ENCODE results near the gene ETV6. TPM values are rescaled to one million over a fixed set of nuclear protein-coding genes. Genes with fewer than 3 reads are reported as not detected.
"Not testable (repeated sequence)": the region's sequence is repeated elsewhere in the genome, so short reads cannot be mapped to it uniquely, and the experiment has no call there.

The ETV6 gene
- total RNA-seq, 6 experiments from 2014 or later: 14.6 to 20.5 (median 16.6) TPM

DNA sequence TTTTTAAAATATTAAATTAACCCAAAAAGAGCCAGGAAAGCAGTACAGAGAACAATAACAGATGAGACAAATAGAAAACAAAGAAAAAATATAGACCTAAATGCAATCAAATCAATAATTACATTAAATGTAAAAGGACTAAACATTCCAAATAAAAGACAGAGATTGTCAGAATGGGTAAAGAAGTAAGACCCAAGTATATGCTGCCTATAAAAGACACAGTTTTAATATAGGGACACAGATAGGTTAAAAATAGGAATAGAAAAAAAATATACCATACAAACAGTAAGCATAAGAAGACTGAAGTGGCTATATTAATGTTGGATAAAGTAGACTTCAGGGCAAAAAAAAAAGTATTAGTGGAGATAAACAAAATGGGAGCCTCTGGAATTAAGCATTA is 258.2 kb downstream of the ETV6 start:
- H3K4me1 Mint-ChIP-seq (ENCODE audit: low read depth): peaks cover 21% of the 10 kb centered on the region
- peaks cover 20% of the 10 kb centered on the region for H3K9me3 Mint-ChIP-seq
- peaks cover 18% of the 10 kb centered on the region; the same call in 1 of the 2 replicates for H3K36me3 Mint-ChIP-seq (ENCODE audit: low read depth)
- no peak for DNase-seq
- no peak overlapping the region for H3K4me3 Mint-ChIP-seq
- H3K27ac Mint-ChIP-seq: no peak overlapping the region
- TF ChIP-seq, protein P1, sequence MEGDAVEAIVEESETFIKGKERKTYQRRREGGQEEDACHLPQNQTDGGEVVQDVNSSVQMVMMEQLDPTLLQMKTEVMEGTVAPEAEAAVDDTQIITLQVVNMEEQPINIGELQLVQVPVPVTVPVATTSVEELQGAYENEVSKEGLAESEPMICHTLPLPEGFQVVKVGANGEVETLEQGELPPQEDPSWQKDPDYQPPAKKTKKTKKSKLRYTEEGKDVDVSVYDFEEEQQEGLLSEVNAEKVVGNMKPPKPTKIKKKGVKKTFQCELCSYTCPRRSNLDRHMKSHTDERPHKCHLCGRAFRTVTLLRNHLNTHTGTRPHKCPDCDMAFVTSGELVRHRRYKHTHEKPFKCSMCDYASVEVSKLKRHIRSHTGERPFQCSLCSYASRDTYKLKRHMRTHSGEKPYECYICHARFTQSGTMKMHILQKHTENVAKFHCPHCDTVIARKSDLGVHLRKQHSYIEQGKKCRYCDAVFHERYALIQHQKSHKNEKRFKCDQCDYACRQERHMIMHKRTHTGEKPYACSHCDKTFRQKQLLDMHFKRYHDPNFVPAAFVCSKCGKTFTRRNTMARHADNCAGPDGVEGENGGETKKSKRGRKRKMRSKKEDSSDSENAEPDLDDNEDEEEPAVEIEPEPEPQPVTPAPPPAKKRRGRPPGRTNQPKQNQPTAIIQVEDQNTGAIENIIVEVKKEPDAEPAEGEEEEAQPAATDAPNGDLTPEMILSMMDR (IDR thresholded peaks at IDR 0.05): no peak
- H3K27me3 Mint-ChIP-seq (ENCODE audit: insufficient read depth): peaks cover 20% of the 10 kb centered on the region

DNA sequence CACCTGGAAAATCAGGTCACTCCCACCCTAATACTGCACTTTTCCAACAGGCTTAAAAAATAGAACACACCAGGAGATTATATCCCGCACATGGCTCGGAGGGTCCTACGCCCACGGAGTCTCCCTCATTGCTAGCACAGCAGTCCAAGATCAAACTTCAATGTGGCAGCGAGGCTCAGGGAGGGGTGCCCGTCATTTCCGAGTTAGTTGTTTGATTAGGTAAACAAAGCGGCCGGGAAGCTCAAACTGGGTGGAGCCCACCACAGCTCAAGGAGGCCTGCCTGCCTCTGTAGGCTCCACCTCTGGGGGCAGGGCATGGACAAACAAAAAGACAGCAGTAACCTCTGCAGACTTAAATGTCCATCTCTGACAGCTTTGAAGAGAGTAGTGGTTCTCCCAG is 259.9 kb downstream of the ETV6 start:
- Mint-ChIP-seq H3K36me3 (ENCODE audit: low read depth) (peaks cover 18% of the 10 kb centered on the region; the same call in 1 of the 2 replicates), H3K4me1 (ENCODE audit: low read depth) (peaks cover 21% of the 10 kb centered on the region), H3K9me3 (peaks cover 21% of the 10 kb centered on the region), H3K27me3 (ENCODE audit: insufficient read depth) (peaks cover 21% of the 10 kb centered on the region)
- not testable (repeated sequence) for DNase-seq, H3K4me3 Mint-ChIP-seq, H3K27ac Mint-ChIP-seq

DNA sequence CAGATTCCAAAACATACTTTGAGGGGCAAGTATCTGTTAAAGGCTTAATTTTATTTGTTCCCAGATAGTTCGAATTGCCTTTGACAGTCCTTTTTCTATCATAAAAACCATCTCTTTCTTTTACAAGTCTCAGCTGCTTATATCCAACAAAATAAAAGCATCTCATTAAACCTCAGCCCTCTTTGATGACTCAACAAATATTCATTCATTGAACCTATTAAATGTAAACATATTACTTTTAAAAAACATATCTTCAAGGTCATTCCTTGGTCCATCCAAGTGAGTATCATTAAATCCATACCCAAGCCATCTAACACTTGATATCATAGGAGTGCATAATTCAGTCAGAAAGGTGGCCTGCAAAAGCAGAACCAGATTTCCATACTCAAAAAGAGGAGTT is 266.6 kb downstream of the ETV6 start:
- TF ChIP-seq, protein P1 (IDR thresholded peaks at IDR 0.05): no peak
- no peak for DNase-seq
- no peak overlapping the region for H3K4me3 Mint-ChIP-seq
- peaks cover 9% of the 10 kb centered on the region; the same call in 1 of the 2 replicates for H3K9me3 Mint-ChIP-seq
- no peaks in the 10 kb centered on the region for H3K4me1 Mint-ChIP-seq (ENCODE audit: low read depth)
- peaks cover 28% of the 10 kb centered on the region for H3K27me3 Mint-ChIP-seq (ENCODE audit: insufficient read depth)
- H3K27ac Mint-ChIP-seq: no peak overlapping the region
- H3K36me3 Mint-ChIP-seq (ENCODE audit: low read depth): peaks cover 9% of the 10 kb centered on the region; the same call in 1 of the 2 replicates

DNA sequence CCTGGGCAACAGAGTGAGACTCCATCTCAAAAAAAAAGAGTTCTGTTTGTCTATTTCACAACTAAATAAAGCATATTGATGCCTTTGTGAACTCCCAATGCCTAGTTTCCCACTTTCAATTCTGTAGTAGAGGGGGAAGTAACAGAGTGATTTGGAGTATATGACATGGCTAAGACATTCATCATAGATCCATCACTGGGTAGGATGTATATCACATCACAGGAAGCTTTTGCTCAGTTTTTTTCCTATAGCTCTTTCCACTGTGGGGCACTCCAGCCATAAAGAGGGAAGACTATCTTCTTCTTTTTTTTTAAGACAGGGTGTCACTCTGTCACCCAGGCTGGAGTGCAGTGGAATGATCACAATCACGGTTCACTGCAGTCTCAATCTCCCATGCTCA is 267.3 kb downstream of the ETV6 start:
- DNase-seq: no peak
- Mint-ChIP-seq H3K27me3 (ENCODE audit: insufficient read depth) (peaks cover 27% of the 10 kb centered on the region), H3K36me3 (ENCODE audit: low read depth) (peaks cover 7% of the 10 kb centered on the region; the same call in 1 of the 2 replicates), H3K4me3 (no peak overlapping the region), H3K9me3 (peaks cover 8% of the 10 kb centered on the region; the same call in 1 of the 2 replicates), H3K27ac (no peak overlapping the region), H3K4me1 (ENCODE audit: low read depth) (no peaks in the 10 kb centered on the region)
- TF ChIP-seq, protein P1 (IDR thresholded peaks at IDR 0.05): no peak

DNA sequence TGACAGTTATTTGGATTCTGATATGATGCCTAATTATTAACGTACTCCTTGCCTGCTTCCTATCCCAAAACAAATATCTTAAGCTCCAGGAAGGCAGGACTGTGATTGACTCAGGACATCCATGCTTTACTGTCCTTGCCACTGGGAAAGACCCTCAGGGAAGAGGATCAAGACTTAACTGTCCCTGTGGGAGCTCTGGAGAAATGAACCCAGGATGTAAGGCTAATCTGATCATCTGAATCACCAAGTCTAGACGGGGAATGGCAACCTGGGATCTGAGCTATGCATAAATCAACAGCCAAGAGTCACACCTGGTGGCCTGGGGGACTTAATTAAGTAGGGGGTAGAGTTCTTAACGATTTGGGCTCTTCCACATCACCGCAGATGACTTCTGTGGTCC is 268.0 kb downstream of the ETV6 start:
- Mint-ChIP-seq H3K4me1 (ENCODE audit: low read depth) (no peaks in the 10 kb centered on the region), H3K36me3 (ENCODE audit: low read depth) (no peaks in the 10 kb centered on the region), H3K27ac (no peak overlapping the region), H3K4me3 (no peak overlapping the region), H3K27me3 (ENCODE audit: insufficient read depth) (peaks cover 26% of the 10 kb centered on the region), H3K9me3 (peaks cover 3% of the 10 kb centered on the region; the same call in 1 of the 2 replicates)
- DNase-seq: no peak
- TF ChIP-seq, protein P1 (IDR thresholded peaks at IDR 0.05): no peak

GRCh38 chr12:11920231-11920630 is 270.8 kb downstream of the ETV6 start:
- no peaks in the 10 kb centered on the region for H3K36me3 Mint-ChIP-seq (ENCODE audit: low read depth)
- H3K27ac Mint-ChIP-seq: no peak overlapping the region
- no peak overlapping the region for H3K4me3 Mint-ChIP-seq
- TF ChIP-seq, protein P1 (IDR thresholded peaks at IDR 0.05): no peak
- no peak for DNase-seq
- H3K9me3 Mint-ChIP-seq: no peaks in the 10 kb centered on the region
- no peaks in the 10 kb centered on the region for H3K4me1 Mint-ChIP-seq (ENCODE audit: low read depth)
- peaks cover 29% of the 10 kb centered on the region for H3K27me3 Mint-ChIP-seq (ENCODE audit: insufficient read depth)

Data from HFFc6 (cell line).